Lower lobe of right lung (tissue), 2 donors: ENCODE measurements around the gene PSEN2. TPM values are rescaled to one million over a fixed set of nuclear protein-coding genes. Genes with fewer than 3 reads are reported as not detected.

Source experiments
- ATAC-seq, 2 donors: fragments of 200-7000 bp; cut with Tn5 transposase; one replicate each; pipeline ENCODE4 v1.9.1; 2020 to 2022; ENCODE audit warnings: mild to moderate bottlenecking in 2 of 2, moderate library complexity in 2 of 2
- DNase-seq: peaks from one replicate; pipeline ENCODE4 v3.0.0-alpha.2; 2020
- H3K27ac ChIP-seq: fragments of 200-600 bp; one replicate; pipeline ENCODE4 v1.8.0; 2022
- H3K27me3 ChIP-seq: fragments of 200-600 bp; one replicate; pipeline ENCODE4 v1.8.0; 2022; ENCODE audit warnings: low read depth
- H3K36me3 ChIP-seq: fragments of 200-600 bp; one replicate; pipeline ENCODE4 v1.8.0; 2022; ENCODE audit warnings: mild to moderate bottlenecking
- H3K4me1 ChIP-seq: fragments of 200-600 bp; one replicate; pipeline ENCODE4 v1.8.0; 2022
- H3K4me3 ChIP-seq: fragments of 200-600 bp; one replicate; pipeline ENCODE4 v1.8.0; 2022; ENCODE audit warnings: mild to moderate bottlenecking
- H3K9me3 ChIP-seq: fragments of 200-600 bp; one replicate; pipeline ENCODE4 v1.8.0; 2022
- CTCF ChIP-seq: fragments of 200-600 bp; IDR thresholded peaks from one replicate; pipeline ENCODE4 v1.8.0; 2022; ENCODE audit warnings: antibody characterized with exemption, mild to moderate bottlenecking
- intact Hi-C: fragments of 100-400 bp; cut with DNase I; formaldehyde crosslinking; loops from one replicate; pipeline ENCODE4 v1.11.0; 2022
- long read RNA-seq: library from polyadenylated mRNA; unstranded; transcript quantifications from one replicate; pipeline ENCODE4 v2.0.0, GENCODE V29; 2021
- total RNA-seq: library from RNA; stranded (reverse); fragmentation: NEBNext Ultra II Directional; extraction: Animal tissue kit (Norgen Biotek cat#: 25700); gene quantifications from one replicate; pipeline ENCODE4 v1.2.1, GENCODE V29; 2021
- donor health status: DM: no; HTN: yes; CAD: no; lungs with severe emphysema.

Gene PSEN2
- 26.6 TPM for total RNA-seq
- long read RNA-seq, transcript PSEN2-203 (13 exons, 1,947 nt) = minor isoform, 8 of 81 reads
- long read RNA-seq, transcript PSEN2-202 (13 exons, 2,306 nt) = major isoform, 30 of 81 reads
- long read RNA-seq, partial matches to known transcripts = 24 of 81 reads
- long read RNA-seq, other reads (novel, unspliced or antisense) = 19 of 81 reads

DNA sequence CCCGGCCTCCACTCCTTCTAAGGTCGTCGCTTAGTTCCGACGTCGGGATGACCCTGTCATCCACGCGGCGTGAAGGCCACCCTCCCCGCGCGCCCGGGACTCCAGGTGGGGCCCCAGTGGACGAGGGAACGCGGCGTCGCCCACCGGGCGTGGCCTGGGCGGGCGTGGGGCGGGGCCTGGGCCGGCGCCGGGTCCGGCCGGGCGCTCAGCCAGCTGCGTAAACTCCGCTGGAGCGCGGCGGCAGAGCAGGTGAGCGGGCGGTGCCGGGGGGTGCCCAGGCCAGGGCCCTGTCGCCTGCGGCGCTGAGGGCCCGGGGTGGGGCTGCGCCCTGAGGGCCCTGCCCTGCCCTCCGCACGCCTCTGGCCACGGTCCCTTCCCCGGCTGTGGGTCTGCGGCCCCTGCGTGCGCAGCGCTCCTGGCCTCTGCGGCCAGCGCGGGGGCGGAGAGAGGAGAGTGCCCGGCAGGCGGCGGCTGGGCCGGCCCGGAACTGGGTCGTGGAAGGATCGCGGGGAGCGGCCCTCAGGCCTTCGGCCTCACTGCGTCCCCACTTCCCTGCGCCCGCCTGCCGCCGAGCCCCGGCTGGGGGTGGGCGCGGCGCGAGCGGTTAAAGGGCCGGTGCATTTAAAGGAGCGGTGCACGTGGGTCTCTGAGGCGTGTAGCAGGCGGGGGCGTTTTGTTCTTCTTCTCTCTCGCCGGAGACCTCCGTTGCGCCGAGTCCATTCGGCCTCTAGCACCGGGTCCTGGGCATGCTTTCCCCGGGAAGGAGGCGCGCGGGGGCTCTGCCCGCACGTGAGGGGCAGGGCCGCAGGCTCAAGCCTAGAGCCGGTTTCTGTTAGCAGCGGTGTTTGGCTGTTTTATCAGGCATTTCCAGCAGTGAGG lies at the start of gene PSEN2:
Gene PSEN2 (plus strand): TSS at position 216 of the 879 bp plus-strand sequence. CDS start 11,292 bp downstream, outside the sequence.
- H3K27ac ChIP-seq = peak within 1 kb of the TSS; percentile 87
- no peaks in the 10 kb centered on the region for H3K27me3 ChIP-seq
- no peaks in the 10 kb centered on the region for H3K9me3 ChIP-seq
- ATAC-seq (peak; percentile 97), DNase-seq (peak; percentile 85)
- peak within 1 kb of the TSS; percentile 88 for H3K4me3 ChIP-seq
- TF ChIP-seq CTCF = peak; percentile 5
- intact Hi-C loops = no loop called here
- H3K4me1 ChIP-seq = peaks cover 14% of the 10 kb centered on the region
- H3K36me3 ChIP-seq = peaks cover 3% of the 10 kb centered on the region

GRCh38 chr1:226820941-226821718 lies 49.3 kb upstream of the PSEN2 start:
- Histone ChIP-seq H3K27me3 (no peaks in the 10 kb centered on the region), H3K4me3 (no peak overlapping the region), H3K27ac (peak overlapping the region; percentile 75), H3K9me3 (no peaks in the 10 kb centered on the region), H3K36me3 (no peaks in the 10 kb centered on the region), H3K4me1 (peaks cover 26% of the 10 kb centered on the region)
- intact Hi-C loops = loop anchor here (10.0 kb wide), 1 partner anchor 116 kb away; no protein-coding TSS in a partner anchor
- no peak for TF ChIP-seq CTCF
- DNase-seq (peak; percentile 56), ATAC-seq (peak; percentile 86)

GRCh38 chr1:226821719-226822085 lies 48.7 kb upstream of the PSEN2 start:
- Histone ChIP-seq H3K4me1 (peaks cover 25% of the 10 kb centered on the region), H3K36me3 (no peaks in the 10 kb centered on the region), H3K4me3 (no peak overlapping the region), H3K27ac (peak overlapping the region; percentile 75), H3K9me3 (no peaks in the 10 kb centered on the region), H3K27me3 (no peaks in the 10 kb centered on the region)
- no peak for DNase-seq
- ATAC-seq = peak; percentile 47 to 49
- intact Hi-C loops = loop anchor here (10.0 kb wide), 1 partner anchor 117 kb away; no protein-coding TSS in a partner anchor
- TF ChIP-seq CTCF = no peak

DNA sequence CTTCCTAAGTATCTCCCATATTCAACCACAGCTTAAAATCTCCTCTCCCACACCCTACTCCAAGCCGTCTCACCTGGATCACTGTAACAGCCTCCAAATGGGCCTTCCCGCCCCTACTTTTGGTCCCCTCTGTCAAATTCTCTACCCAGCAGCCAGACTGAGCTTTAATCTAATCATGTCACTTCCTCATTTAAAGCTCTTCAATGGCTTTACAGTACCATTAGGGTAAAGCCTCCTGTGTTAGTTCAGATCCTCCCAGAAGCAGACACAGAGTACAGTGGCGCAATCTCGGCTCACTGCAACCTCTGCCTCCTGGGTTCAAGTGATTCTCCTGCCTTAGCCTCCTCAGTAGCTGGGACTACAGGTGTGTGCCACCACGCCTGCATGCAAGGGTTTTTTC lies 46.8 kb upstream of the PSEN2 start:
- H3K4me3 ChIP-seq = no peak overlapping the region
- TF ChIP-seq CTCF = no peak
- no peak for DNase-seq
- ATAC-seq = no peak
- peaks cover 39% of the 10 kb centered on the region for H3K4me1 ChIP-seq
- intact Hi-C loops = loop anchor here (10.0 kb wide), 1 partner anchor 119 kb away; no protein-coding TSS in a partner anchor
- H3K36me3 ChIP-seq = no peaks in the 10 kb centered on the region
- no peak overlapping the region for H3K27ac ChIP-seq
- H3K27me3 ChIP-seq = no peaks in the 10 kb centered on the region
- H3K9me3 ChIP-seq = no peaks in the 10 kb centered on the region

DNA sequence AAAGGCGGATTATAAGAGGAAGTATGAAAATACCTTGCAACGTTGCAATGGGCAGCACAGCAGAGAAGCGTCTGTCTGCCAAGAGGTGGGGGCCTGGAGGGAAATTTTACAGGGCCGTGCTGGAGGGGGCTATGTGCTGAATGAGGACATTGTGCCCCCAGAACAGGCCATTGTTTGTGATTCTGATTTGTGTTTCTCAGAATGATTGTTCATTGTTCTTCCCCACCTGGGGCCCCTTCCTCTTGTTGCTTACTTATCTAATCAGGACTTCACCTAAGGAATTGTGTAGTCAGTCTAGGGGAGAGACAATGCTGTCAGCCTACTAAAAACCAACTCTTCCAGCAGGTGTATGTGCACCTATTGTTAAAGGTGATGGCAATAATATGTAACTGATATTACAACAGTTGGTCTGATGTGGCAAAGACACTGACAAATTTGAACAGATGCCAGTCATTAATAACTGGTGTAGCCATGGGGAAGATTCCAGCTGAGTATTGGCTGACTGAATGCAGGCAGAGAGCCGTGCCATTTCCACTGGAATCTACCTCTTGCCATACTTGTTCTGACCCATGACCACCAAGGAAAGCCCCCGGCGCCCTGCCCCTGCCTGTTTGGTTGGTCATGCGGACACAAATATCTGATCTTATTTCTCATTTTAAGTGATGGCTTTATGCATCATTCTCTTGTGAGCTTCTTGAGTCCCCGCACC lies 45.2 kb upstream of the PSEN2 start:
- no peaks in the 10 kb centered on the region for H3K27me3 ChIP-seq
- DNase-seq = no peak
- intact Hi-C loops = loop anchor here (5.0 to 10.0 kb wide), 2 partner anchors 120 to 193 kb away; no protein-coding TSS in a partner anchor
- ATAC-seq = no peak
- TF ChIP-seq CTCF = no peak
- H3K9me3 ChIP-seq = no peaks in the 10 kb centered on the region
- H3K36me3 ChIP-seq = no peaks in the 10 kb centered on the region
- H3K4me1 ChIP-seq = peaks cover 32% of the 10 kb centered on the region
- no peak overlapping the region for H3K4me3 ChIP-seq
- H3K27ac ChIP-seq = no peak overlapping the region
